Neural cell (in vitro differentiated cells): ENCODE measurements around the gene VWA7.

Experiments used
- MXI1 ChIP-seq: fragments of 450-650 bp; conservative IDR thresholded peaks from 2 replicates; pipeline ENCODE4 v1.6.1; 2014; ENCODE audit warnings: antibody characterized with exemption, mild to moderate bottlenecking; ENCODE audit not compliant: poor library complexity, severe bottlenecking
- TF ChIP-seq, protein P1 (sequence below): fragments of 450-650 bp; IDR thresholded peaks from 2 replicates; pipeline ENCODE4 v1.5.1; 2014; ENCODE audit warnings: antibody characterized with exemption, mild to moderate bottlenecking, moderate library complexity; ENCODE audit not compliant: poor library complexity, severe bottlenecking

DNA sequence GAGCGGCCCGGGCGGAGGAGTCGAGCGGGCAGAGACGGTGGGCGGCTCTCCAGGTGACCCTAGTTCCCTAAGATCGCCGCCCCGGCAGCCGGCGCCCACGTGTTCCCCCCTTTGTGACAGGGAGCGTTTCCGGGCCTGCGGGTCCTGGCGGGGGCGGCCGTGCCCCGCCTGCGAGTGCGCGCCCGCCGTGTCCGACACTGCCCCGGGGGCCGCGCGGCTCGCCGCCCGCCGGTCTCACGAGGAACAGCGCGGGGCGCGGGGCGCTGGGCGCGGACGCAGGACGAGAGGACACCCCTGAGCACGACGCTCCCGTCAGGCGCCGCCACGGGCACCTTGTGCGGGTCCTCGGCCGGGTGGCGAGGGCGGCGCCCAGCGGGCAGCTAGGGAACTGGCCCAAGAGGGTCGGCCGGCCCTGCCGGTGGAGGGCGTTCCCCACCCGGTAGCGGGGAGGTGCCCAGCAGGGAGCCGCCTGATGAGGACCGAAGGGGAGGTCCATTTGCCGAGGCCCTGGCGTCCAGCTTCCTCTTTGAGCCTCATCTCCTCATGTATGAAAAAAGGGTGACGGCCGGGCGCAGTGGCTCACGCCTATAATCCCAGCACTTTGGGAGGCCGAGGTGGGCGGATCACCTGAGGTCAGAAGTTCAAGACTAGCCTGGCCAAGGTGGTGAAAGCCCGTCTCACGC is 18.6 kb upstream of the VWA7 start, which contains the start of gene VARS1:
- peak; percentile 98 for TF ChIP-seq MXI1
- TF ChIP-seq, protein P1, sequence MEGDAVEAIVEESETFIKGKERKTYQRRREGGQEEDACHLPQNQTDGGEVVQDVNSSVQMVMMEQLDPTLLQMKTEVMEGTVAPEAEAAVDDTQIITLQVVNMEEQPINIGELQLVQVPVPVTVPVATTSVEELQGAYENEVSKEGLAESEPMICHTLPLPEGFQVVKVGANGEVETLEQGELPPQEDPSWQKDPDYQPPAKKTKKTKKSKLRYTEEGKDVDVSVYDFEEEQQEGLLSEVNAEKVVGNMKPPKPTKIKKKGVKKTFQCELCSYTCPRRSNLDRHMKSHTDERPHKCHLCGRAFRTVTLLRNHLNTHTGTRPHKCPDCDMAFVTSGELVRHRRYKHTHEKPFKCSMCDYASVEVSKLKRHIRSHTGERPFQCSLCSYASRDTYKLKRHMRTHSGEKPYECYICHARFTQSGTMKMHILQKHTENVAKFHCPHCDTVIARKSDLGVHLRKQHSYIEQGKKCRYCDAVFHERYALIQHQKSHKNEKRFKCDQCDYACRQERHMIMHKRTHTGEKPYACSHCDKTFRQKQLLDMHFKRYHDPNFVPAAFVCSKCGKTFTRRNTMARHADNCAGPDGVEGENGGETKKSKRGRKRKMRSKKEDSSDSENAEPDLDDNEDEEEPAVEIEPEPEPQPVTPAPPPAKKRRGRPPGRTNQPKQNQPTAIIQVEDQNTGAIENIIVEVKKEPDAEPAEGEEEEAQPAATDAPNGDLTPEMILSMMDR, result peak; percentile 99
